GM19238 (cell line): Measurements from ENCODE around the gene SRPX.

Experiments
- DNase-seq: peaks from one replicate; pipeline ENCODE4 v3.0.0; 2011; ENCODE audit warnings: low spot score; ENCODE audit not compliant: insufficient read length

Gene SRPX

GRCh38 chrX:38138900-38139299, 81.8 kb downstream of the SRPX start:
- no peak for DNase-seq

- DNase-seq: no peak
Measured at GRCh38 chrX:38138157-38138891, 82.3 kb downstream of the SRPX start.

- no peak for DNase-seq
Measured at GRCh38 chrX:38129366-38129765, 91.3 kb downstream of the SRPX start.

- DNase-seq: no peak
Measured at GRCh38 chrX:38127961-38128360, 92.7 kb downstream of the SRPX start.

- no peak for DNase-seq
Measured at GRCh38 chrX:38126179-38126578, 94.5 kb downstream of the SRPX start.

- no peak for DNase-seq
Measured at GRCh38 chrX:38124000-38124399, 96.7 kb downstream of the SRPX start.

- no peak for DNase-seq
Measured at GRCh38 chrX:38117485-38117884, 103.2 kb downstream of the SRPX start.

GRCh38 chrX:38116706-38117105, 104.0 kb downstream of the SRPX start:
- no peak for DNase-seq

GRCh38 chrX:38112566-38112965, 108.1 kb downstream of the SRPX start:
- no peak for DNase-seq

- no peak for DNase-seq
Measured at GRCh38 chrX:38111196-38111595, 109.5 kb downstream of the SRPX start.

- DNase-seq: no peak
Measured at GRCh38 chrX:38110231-38110630, 110.4 kb downstream of the SRPX start.

- no peak for DNase-seq
Measured at GRCh38 chrX:38109042-38109898, 111.4 kb downstream of the SRPX start.

GRCh38 chrX:38108364-38108763, 112.3 kb downstream of the SRPX start:
- no peak for DNase-seq

- DNase-seq: no peak
Measured at GRCh38 chrX:38106991-38107655, 113.5 kb downstream of the SRPX start.

GRCh38 chrX:38105216-38105725, 115.4 kb downstream of the SRPX start:
- no peak for DNase-seq

- no peak for DNase-seq
Measured at GRCh38 chrX:38103857-38104812, 116.5 kb downstream of the SRPX start.

GRCh38 chrX:38102875-38103274, 117.8 kb downstream of the SRPX start:
- DNase-seq: no peak

GRCh38 chrX:38102240-38102639, 118.4 kb downstream of the SRPX start:
- DNase-seq: no peak

- no peak for DNase-seq
Measured at GRCh38 chrX:38099688-38100087, 121.0 kb downstream of the SRPX start.
